GM19328 (cell line): ENCODE data around the gene VWA8.
A peak's percentile ranks its signal among the peaks of the same experiment; 100 is the strongest.
"Not testable (repeated sequence)": the region's sequence is repeated elsewhere in the genome, so short reads cannot be mapped to it uniquely, and the experiment has no call there.

Experiments
- ATAC-seq: cut with Tn5 transposase; IDR thresholded peaks from one replicate; pipeline ENCODE4 v1.9.1; 2021; ENCODE audit warnings: mild to moderate bottlenecking, moderate library complexity; ENCODE audit not compliant: unreplicated experiment

Gene VWA8

DNA sequence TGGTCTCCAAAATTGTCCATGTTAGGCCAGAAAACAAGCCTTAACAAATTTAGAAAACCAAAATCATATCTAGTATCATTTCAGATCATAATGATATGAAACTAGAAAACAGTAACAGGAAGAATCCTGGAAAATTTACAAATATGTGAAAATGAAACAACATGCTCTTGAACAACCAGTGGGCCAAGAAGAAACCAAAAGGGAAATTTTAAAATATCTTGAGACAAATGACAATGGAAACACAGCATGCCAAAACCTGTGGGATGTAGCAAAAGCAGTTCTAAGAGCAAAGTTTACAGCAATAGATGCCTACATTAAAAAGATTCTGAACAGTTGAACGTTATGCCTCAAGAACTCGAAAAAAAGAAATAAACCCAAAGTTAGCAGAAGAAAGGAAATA lies 32.6 kb downstream of the VWA8 start:
- no peak for ATAC-seq

DNA sequence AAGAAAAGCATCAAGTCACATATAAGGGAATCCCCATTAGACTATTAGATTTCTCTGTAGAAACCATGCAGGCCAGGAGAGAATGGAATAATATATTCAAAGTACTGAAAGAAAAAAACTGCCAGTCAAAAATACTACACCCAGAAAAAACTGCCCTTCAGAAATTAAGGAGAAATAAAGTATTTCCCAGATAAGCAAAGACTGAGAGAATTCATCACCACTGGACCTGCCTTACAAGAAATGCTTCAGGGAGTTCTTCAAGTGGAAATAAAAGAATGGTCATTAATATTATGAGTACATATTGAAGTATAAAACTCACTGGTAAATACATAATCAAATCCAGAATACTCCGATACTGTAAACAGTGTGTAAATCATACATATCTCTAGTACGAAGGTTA lies 35.9 kb downstream of the VWA8 start:
- ATAC-seq, result no peak

DNA sequence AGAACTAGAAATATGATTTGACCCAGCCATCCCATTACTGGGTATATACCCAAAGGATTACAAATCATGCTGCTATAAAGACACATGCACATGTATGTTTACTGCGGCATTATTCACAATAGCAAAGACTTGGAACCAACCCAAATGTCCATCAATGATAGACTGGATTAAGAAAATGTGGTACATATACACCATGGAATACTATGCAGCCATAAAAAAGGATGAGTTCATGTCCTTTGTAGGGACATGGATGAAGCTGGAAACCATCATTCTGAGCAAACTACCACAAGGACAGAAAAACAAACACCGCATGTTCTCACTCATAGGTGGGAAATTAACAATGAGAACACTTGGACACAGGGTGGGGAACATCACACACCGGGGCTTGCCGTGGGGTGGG lies 38.0 kb downstream of the VWA8 start:
- ATAC-seq, result not testable (repeated sequence)

DNA sequence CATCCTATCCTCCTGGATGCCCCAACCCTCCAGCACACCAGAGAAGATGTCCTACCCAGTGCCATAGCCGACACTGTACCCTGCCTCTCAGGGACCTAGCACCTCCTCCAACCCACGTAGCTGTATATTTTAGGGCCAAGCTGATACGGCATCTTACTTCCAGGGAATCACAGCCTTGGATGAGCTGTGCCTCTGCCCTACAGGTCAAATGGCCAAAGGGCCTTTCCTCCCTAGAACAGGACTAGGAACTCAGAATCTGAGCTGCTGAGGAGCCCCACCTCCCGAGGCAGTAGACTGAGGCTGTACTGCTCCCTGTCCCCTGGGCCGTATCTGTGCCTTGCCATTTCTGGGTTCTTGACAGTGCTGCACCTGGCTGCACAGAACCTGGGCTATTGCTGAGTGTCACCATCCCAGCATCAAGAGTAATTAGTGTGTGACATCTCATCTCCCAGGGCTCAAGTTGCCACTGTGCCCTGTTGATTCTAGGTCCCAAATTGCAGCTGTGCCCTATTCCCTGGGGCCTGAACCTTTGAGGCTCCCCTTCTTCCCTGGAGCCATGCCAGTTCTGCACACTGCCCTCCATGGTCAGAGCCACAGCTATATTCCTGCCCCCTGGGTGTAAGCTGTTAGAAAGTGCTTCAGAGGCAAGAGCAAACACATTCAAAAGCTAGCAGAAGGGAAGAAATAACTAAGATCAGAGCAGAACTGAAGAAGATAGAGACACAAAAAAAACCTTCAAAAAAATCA lies 41.0 kb downstream of the VWA8 start:
- no peak for ATAC-seq

DNA sequence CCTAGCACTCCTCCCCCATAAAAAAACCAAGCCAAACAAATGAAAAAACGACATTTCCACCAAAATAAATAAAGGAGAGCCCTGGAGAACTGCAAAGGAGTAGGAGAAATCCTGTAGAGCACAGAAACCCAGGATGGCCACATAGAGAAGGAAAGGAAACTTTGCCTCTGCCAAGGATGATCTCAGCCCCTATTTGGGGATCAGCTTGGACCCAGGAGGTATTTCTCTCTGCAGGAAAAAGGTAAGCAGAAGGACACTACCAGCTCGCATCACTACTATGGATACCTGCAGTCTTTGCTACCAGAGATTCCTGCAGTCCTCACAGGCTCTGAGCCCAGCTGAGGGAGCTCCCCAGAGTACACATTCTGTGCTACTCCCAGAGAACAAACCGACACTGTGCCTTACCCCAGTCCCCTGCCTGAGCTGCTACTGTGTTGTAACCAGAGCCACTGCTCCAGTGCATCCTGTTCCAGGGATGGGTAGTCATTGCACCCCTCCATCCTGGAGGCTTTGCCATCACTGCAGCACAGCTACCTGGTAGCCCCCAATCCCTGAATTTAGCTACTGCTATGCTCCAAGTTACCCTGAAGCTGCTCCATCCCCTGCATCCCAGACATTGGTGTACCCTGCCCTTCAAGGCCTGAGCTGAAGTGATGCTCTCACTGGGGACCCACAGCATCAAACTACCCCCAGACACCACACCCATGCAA lies 41.7 kb downstream of the VWA8 start:
- no peak for ATAC-seq

DNA sequence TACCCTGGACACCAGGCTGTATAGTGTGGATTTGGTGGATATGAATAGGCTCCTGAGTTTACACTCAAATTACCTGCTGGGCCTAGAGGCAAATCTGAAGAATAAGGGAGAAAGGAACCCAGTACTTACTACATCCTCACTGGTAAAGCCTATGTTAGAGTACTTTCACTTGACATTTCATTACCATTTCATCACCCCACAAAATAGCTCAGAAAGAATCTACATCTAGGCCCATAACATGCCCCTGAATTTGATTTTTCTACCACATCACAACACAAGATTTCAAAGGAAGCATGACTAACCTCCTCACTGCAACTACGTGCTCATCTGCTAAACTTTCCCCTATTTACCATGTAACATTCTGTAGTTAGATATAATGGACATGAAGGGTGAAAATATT lies 43.3 kb downstream of the VWA8 start:
- ATAC-seq, result no peak

DNA sequence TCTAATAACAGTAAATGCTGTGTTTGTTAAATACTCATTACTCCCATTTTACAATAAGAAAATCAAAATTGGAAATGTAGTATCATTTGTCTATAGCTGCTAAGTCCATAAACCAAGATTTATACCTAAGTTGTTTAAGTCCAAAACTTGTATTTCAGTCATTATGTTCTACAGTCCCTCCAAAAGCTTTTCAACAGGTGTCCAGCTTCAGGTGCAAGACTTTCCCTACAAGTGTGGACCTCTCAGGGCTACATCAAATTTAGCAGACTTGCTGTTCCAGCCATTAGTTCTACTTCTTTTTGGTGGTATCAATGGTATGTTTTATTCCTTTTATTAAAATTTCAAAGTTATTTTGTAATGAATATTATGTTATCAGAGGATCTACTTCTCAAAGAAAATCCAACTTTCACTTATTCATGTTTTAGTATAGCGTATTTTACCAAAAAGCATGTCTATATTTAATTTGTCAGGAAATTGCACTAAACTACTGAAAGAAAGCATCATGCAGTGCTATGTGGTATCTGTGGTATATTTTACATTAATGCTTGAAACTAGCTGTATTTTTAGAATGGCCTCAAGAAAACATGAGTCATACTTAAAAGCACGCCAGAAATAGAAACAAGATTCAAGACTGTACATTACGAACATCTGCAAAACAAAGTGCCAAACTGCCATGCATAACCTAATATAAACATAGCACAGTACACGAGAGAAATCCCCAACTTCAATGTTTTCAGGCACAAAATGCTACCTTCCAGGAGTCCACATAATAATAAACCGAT lies 44.5 kb downstream of the VWA8 start:
- peak; percentile 96 for ATAC-seq

DNA sequence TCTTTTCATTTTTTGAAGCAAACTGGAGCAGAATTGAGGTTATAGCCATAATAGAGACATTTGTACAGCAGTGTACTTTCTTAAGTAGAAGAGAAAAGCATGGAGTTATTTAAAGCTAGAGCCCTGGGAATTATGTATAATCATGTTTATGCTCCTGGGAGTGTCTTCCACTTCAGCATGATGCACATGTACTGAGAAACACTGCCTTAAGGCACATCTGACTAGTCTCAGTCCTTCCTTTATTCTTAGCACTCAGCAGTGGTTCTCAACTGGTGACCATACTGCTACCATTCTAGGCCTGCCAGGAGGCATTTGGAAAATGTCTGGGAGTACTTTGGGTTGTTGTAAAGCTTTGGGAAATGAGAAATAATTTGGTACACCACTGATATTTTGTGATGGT lies 45.8 kb downstream of the VWA8 start:
- no peak for ATAC-seq

DNA sequence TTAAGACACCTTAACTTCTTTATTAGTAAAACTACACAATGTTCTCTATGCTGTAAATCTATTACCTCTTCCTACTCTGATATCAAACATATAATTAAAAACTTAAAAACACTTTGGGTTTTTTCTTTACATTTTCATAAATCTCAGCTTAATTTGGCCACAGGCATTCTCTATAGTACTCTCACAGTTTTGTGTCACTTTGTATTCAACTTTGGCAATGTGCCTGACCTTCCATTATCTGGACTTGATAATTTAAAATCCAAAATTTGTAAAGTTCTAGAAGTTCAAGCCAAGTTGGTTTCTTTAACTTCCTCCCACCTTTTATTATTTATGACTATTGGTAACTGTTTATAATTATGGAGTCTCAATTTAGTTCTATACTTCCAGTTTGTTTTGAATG lies 46.4 kb downstream of the VWA8 start:
- ATAC-seq, result no peak

DNA sequence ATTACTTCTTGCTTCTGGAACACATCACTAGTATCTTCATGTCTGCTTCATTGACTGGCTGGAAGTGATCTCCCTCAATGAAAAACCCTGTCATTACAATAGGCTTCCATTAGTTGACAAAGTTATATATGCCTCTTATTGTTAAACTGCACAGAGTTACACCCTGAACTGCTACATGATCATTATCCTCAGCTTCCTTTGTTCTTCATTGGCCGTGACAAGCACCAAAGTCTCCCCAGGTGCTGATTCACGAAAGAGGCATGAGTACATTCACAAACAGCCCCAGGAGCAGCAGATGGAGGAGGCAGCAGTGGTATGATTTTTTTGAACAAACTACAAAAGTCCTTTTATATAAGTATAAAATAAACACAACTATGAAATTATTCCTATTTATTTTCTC lies 51.4 kb downstream of the VWA8 start:
- no peak for ATAC-seq

DNA sequence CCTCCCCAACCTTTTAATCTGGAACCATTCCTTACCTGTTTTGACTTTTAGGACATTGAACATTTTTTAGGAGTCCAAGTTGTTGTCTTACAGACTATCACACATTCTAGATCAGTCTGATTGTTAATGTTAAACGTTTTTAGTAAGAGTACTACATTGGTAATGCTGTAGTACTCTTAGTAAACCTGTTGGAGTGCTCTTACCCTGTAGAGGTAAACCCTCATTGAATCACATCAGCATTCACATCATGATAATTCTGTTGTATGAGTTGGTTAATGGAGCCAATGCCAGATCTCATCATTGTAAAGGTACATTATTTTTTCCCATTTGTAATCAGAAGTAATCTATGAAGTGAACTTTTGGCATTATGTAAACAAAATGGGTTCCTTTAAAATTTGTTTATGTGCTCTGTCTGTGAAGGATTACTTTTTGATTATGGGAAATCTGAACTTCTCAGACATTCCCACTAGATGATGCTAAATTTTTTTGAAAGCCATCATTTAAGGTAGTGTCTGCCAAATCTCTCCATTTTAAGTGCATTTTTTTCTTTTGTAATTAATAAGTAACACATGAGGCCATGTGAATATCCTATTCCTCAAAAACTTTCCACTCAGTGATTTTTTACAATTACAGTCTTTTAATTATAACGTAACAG lies 55.2 kb downstream of the VWA8 start:
- peak; percentile 81 for ATAC-seq

DNA sequence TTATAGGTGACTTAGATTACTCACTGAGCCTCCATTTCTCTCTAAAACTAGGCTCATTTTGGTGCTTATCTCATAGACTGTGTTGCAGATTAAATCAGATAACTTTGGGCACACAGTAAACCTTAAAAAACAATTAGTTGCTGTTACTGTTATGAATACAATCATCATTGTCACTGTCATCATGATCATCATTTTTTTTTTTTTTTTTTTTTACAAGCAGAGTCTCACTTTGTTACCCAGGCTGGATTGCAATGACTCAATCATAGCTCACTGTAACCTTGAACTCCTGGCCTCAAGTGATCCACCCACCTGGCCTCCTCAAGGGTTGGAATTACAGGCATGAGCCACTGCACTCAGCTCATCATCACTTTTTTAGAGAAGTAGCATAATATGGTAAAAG lies 60.0 kb downstream of the VWA8 start:
- no peak for ATAC-seq

DNA sequence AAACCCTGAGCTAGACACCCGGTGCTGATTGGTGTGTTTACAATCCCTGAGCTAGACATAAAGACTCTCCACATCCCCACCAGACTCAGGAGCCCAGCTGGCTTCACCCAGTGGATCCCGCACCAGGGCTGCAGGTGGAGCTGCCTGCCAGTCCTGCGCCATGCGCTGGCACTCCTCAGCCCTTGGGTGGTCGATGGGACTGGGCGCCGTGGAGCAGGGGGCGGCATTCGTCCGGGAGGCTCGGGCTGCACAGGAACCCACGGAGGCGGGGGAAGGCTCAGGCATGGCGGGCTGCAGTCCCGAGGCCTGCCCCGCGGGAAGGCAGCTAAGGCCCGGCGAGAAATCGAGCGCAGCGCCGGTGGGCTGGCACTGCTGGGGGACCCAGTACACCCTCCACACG lies 62.5 kb downstream of the VWA8 start:
- ATAC-seq, result not testable (repeated sequence)

DNA sequence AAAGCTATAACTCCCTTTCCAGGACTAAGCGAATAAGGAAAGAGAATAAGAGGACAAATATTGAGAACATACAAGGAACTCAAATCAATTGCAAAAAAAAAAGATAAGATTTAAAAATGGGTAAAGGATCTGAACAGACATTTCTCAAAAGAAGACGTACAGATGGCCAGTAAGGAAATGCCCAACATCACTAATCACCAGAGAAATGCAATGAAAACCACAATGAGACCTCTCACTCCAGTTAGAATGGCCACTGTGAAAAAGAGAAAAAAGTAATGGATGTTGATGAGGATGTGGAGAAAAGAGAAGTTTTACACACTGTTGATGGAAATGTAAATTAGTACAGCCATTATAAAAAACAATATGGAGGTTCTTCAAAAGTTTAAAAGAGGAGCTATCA lies 63.8 kb downstream of the VWA8 start:
- ATAC-seq, result no peak

DNA sequence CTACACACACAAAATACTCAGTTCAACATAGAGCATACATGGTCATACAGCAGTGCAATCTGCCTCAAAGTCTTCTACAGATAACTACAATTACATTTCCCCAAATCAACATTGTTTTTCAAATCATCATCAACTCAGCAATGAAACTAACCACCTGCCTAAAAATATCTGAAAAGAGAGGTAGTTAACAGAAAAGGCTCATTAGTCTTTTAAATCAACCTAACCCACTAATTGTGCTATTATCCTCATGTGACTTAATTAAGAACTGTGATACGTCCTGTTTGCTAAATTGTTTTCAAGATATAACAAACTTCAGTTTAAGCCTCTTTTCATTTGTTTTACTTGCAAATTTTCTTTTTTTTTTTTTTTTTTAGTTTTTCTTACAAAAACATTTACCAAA lies 65.4 kb downstream of the VWA8 start:
- no peak for ATAC-seq

DNA sequence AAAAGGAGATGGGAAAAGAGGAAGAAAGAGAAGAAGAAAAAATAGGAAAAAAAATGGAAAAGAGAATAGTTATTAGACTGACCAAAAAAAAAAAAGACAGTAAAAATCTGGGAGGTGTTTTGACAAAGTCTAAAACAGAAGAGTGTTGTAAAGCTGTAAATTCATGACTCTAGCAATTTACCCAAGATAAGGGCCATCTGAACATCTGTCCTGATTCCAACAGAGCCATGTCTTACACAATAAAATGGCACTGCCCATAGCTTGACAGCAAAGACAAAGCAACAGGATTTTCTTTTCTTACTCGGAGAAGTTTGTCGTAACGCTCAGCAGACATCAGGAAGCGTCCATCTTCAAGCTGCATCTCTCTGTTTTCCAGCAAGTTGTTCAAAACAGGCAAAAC lies 69.8 kb downstream of the VWA8 start:
- no peak for ATAC-seq

DNA sequence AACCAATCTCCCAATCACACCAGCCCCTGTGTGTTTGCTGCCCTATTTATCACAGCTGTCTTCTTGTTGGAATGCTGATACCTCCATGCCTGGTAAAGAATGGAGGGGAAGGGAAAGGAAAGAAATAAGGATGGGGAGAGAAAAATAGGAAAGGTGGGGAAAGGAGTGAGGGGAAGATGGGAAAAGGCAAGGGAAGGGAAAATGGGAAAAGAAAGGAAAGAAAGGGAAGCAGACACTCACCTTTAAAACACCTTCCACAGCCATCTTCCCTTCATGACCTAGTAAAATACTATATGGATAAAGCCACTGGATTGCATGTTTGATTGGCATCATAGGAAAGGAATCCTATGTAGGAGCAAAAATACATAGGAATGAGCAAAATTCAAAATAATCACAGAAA lies 77.8 kb downstream of the VWA8 start:
- ATAC-seq, result no peak

DNA sequence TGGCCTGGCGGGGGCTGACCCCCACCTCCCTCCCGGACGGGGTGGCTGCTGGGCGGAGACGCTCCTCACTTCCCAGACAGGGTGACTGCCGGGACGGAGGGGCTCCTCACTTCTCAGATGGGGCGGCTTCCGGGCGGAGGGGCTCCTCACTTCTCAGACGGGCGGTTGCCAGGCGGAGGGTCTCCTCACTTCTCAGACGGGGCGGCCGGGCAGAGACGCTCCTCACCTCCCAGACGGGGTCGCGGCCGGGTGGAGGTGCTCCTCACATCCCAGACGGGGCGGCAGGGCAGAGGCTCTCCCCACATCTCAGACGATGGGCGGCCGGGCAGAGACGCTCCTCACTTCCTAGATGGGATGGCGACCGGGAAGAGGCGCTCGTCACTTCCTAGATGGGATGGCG lies 79.0 kb downstream of the VWA8 start:
- ATAC-seq, result not testable (repeated sequence)

DNA sequence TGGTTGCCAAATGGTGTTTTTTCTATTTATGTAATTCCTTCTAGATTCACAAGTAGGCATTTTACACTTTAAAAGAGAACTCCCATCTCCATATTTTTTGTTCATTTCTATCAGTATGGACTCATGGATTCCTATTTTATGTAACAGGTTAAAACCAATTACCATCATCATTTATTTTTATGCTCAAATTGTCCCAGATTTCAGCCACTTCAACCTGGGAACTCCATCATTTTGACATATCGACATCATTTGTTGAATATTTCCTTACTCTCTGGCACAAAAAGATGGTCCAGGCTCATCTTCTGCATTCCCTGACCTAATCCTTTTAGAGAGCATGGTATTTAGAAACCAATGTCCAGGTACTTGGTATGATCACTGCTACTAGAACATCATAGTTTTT lies 79.9 kb downstream of the VWA8 start:
- no peak for ATAC-seq

DNA sequence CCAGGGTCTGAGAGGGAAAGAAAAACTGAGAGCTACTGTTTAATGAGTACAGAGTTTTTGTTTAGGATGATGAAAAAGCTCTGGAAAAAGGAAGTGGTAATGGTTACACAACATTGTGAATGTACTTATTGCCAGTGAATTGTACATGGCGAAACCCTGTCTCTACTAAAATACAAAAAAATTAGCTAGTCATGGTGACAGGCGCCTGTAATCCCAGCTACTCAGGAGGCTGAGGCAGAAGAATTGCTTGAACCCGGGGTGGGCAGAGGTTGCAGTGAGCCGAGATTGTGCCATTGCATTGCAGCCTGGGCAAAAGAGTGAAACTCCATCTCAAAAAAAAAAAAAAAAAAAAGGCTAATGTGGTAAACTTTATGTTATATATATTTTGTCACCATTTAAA lies 96.3 kb downstream of the VWA8 start:
- no peak for ATAC-seq

DNA sequence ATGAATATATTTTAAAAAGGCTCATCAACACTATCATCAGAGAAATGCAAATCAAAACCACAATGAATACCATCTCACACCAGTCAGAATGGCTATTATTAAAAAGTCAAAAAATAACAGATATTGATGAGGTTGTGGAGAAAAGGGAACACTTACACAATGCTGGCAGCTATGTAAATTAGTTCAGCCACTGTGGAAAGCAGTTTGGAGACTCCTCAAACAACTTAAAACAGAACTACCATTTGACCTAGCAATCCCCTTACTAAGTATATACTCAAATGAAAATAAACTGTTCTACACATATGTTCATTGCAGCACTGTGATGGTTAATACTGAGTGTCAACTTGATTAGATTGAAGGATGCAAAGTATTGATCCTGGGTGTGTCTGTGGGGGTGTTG lies 98.2 kb downstream of the VWA8 start:
- not testable (repeated sequence) for ATAC-seq
